Endothelial cell of umbilical vein (primary cell): ENCODE data around the gene PRKCI. TPM values are rescaled to one million over a fixed set of nuclear protein-coding genes. Genes with fewer than 3 reads are reported as not detected.

Experiments used
- BruUV-seq: library from RNA; stranded (reverse); fragments of 400-500 nt; replicated peaks from 2 replicates; lab custom pipeline; 2021; lab: Mats Ljungman, UMichigan
- CTCF ChIA-PET: fragments of 300-600, 350-600 bp; sonication (Branson Sonifier 250); formaldehyde crosslinking; loops from one replicate; lab custom pipeline; 2021; ENCODE audit warnings: antibody characterized with exemption, inconsistent platforms; lab: Charles Lee
- POLR2A ChIA-PET: fragments of 300-600, 350-600 bp; sonication (Branson Sonifier 250); formaldehyde crosslinking; loops from one replicate; lab custom pipeline; 2021; ENCODE audit warnings: antibody characterized with exemption, inconsistent platforms; lab: Charles Lee
- DNase-seq: peaks from one replicate; pipeline ENCODE4 v3.0.0-alpha.2; 2011; ENCODE audit warnings: low read depth, low spot score
- FAIRE-seq: peaks from 2 replicates; lab custom pipeline; 2011; peaks lifted over from hg19 to GRCh38; lab: Jason Lieb, UNC
- H2AFZ ChIP-seq: 2 replicates; pipeline ENCODE4 v1.6.0; 2012; ENCODE audit warnings: low read depth, low read length, control low read depth, inconsistent platforms
- H3K27ac ChIP-seq: 2 replicates; pipeline ENCODE4 v1.5.1; 2011; ENCODE audit warnings: low read depth, mild to moderate bottlenecking, control low read depth, low read length, moderate library complexity; ENCODE audit not compliant: insufficient read depth
- H3K27me3 ChIP-seq, 2 experiments: 2 replicates each; pipeline versions ENCODE4 v1.6.0 to v1.6.1; 2011; ENCODE audit warnings: low read length in 2 of 2, mixed read lengths in 1 of 2; ENCODE audit not compliant: control insufficient read depth in 2 of 2, insufficient read depth in 2 of 2
- H3K36me3 ChIP-seq, 2 experiments: 2 replicates in 1 of 2; 3 replicates in 1 of 2; pipeline ENCODE4 v1.5.1; 2011; ENCODE audit warnings: low read length in 2 of 2, mild to moderate bottlenecking in 1 of 2, moderate library complexity in 1 of 2; ENCODE audit not compliant: control insufficient read depth in 2 of 2, insufficient read depth in 2 of 2; ENCODE audit errors: extremely low read depth in 1 of 2
- H3K4me1 ChIP-seq: 3 replicates; pipeline ENCODE4 v1.5.1; 2011; ENCODE audit warnings: mild to moderate bottlenecking, low read length; ENCODE audit not compliant: control insufficient read depth, insufficient read depth; ENCODE audit errors: extremely low read depth
- H3K4me2 ChIP-seq: 2 replicates; pipeline ENCODE4 v1.6.1; 2011; ENCODE audit warnings: low read length, control low read depth, mixed read lengths; ENCODE audit not compliant: insufficient read depth
- H3K4me3 ChIP-seq, 3 experiments: fragments of 200-600 bp in 1 of 3; sonication (generic), shearing (Covaris generic) in 1 of 3; replicated peaks in 1 of 3; 2 replicates each; pipeline ENCODE4 v1.5.1; 2011 to 2016; ENCODE audit warnings: control low read depth in 3 of 3, low read length in 3 of 3, mild to moderate bottlenecking in 2 of 3, inconsistent platforms in 1 of 3, low read depth in 1 of 3, moderate library complexity in 1 of 3; ENCODE audit not compliant: insufficient read depth in 1 of 3
- H3K79me2 ChIP-seq: 2 replicates; pipeline ENCODE4 v1.6.0; 2012; ENCODE audit warnings: low read length, inconsistent platforms; ENCODE audit not compliant: control insufficient read depth, insufficient read depth
- H3K9ac ChIP-seq: replicated peaks from 2 replicates; pipeline ENCODE3; 2011; ENCODE audit warnings: low read length, control low read depth; ENCODE audit not compliant: insufficient read depth; ENCODE audit errors: extremely low read depth
- H3K9me1 ChIP-seq: replicated peaks from 3 replicates; pipeline ENCODE4 v1.6.0; 2011; ENCODE audit warnings: mild to moderate bottlenecking, low read length; ENCODE audit not compliant: control insufficient read depth, insufficient read depth; ENCODE audit errors: extremely low read depth
- H3K9me3 ChIP-seq: replicated peaks from 2 replicates; pipeline ENCODE4 v1.5.1; 2012; ENCODE audit warnings: low read length, inconsistent platforms; ENCODE audit not compliant: control insufficient read depth, insufficient read depth
- H4K20me1 ChIP-seq: replicated peaks from 2 replicates; pipeline ENCODE3; 2011; ENCODE audit warnings: mild to moderate bottlenecking, low read length; ENCODE audit not compliant: control insufficient read depth, insufficient read depth; ENCODE audit errors: extremely low read depth
- EZH2 ChIP-seq: IDR thresholded peaks from 2 replicates; pipeline ENCODE4 v1.6.1; 2012; ENCODE audit warnings: borderline replicate concordance, low read depth, mild to moderate bottlenecking, moderate library complexity, low read length, inconsistent platforms; ENCODE audit not compliant: severe bottlenecking
- FOS ChIP-seq: IDR thresholded peaks from 2 replicates; pipeline ENCODE4 v1.6.1; 2011; ENCODE audit warnings: mild to moderate bottlenecking, low read length, moderate library complexity, borderline replicate concordance; ENCODE audit not compliant: insufficient read depth
- GATA2 ChIP-seq: IDR thresholded peaks from 2 replicates; pipeline ENCODE4 v1.7.0; 2011; ENCODE audit warnings: low read depth, mild to moderate bottlenecking, moderate library complexity, mixed read lengths, low read length; ENCODE audit not compliant: insufficient read length, insufficient read depth
- JUN ChIP-seq: IDR thresholded peaks from 2 replicates; pipeline ENCODE4 v1.6.1; 2011; ENCODE audit warnings: borderline replicate concordance, low read depth; ENCODE audit not compliant: insufficient read length, insufficient read depth
- MYC ChIP-seq: IDR thresholded peaks from one replicate; pipeline ENCODE4 v1.6.1; 2011; ENCODE audit warnings: mild to moderate bottlenecking, low read depth, low read length
- POLR2A ChIP-seq: IDR thresholded peaks from 2 replicates; pipeline ENCODE4 v1.6.1; 2012; ENCODE audit warnings: low read depth, mild to moderate bottlenecking, control low read depth, low read length
- POLR2AphosphoS5 ChIP-seq: IDR thresholded peaks from 2 replicates; pipeline ENCODE4 v1.6.1; 2012; ENCODE audit warnings: low read depth, mild to moderate bottlenecking, control low read depth, low read length, moderate library complexity; ENCODE audit not compliant: insufficient read depth
- dilution Hi-C: fragments of 300-500 bp; cut with MboI; formaldehyde crosslinking; loops from one replicate; pipeline ENCODE4 v1.15.0; 2019; ENCODE audit warnings: low sequenced_read_pairs; ENCODE audit not compliant: extremely low pct_ligation_motif_present
- intact Hi-C: fragments of 100-400 bp; cut with micrococcal nuclease; formaldehyde crosslinking; loops from one replicate; pipeline ENCODE4 v1.10.0; 2022
- polyA plus RNA-seq, 4 experiments: library from polyadenylated mRNA; depleted of rRNA in 3 of 4; stranded (reverse) in 3 of 4; unstranded in 1 of 4; fragments of >200 nt; gene quantifications; 2 replicates each; pipeline versions ENCODE4 v1.2.1 to v1.2.3, GENCODE V29; 2011 to 2012; ENCODE audit warnings: missing spikeins in 1 of 4
- total RNA-seq: library from RNA; stranded (reverse); gene quantifications from 2 replicates; pipeline ENCODE4 v1.2.3, GENCODE V29; 2021
- TF ChIP-seq, protein P1 (sequence below): IDR thresholded peaks from 2 replicates; pipeline ENCODE4 v1.6.1; 2011; ENCODE audit not compliant: insufficient read depth, insufficient read length
- TF ChIP-seq, protein P2 (sequence below), 2 donors: IDR thresholded peaks; 1 replicate in 1 of 2; 2 replicates in 1 of 2; pipeline ENCODE4 v1.5.1; 2011; ENCODE audit warnings: low read length in 2 of 2, mild to moderate bottlenecking in 2 of 2, moderate library complexity in 2 of 2, control low read depth in 1 of 2, inconsistent platforms in 1 of 2, low read depth in 1 of 2; ENCODE audit not compliant: insufficient read depth in 1 of 2; ENCODE audit errors: extremely low read depth in 1 of 2

PRKCI gene
- total and polyA plus RNA-seq, 2 donors (not counting 3 experiments of a cell fraction or from before 2014, with no cell fraction given) = 7.1 to 23.9 TPM

DNA sequence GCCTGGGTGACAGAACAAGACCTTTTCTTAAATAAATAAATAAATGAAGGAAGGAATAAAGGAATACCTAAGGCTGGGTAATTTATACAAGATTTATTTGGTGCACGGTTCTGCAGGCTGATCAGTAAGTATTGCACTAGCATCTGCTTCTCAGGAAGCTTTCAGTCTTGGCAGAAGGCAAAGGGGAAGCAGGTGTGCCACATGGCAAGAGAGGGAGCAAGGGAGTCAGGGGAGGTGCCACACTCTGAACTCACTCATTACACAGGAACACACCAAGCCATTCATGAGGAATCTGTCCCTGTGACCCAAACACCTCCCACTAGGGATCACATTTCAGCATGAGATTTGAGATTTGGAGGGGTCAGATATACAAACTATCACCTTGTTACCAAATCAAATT lies 56.4 kb downstream of the PRKCI start:
- Histone ChIP-seq H3K4me2 (no peak overlapping the region), H3K4me3 (no peak overlapping the region), H3K27ac (no peak overlapping the region), H2AFZ (no peak overlapping the region), H3K36me3 (no peaks in the 10 kb centered on the region), H3K9me1 (no peaks in the 10 kb centered on the region), H3K4me1 (peaks cover 9% of the 10 kb centered on the region), H3K9me3 (no peaks in the 10 kb centered on the region), H3K9ac (no peak overlapping the region), H3K27me3 (no peaks in the 10 kb centered on the region), H3K79me2 (no peaks in the 10 kb centered on the region), H4K20me1 (no peaks in the 10 kb centered on the region)
- BruUV-seq = no TSS peak
- dilution Hi-C loops (no loop called here), intact Hi-C loops (no loop called here)
- TF ChIP-seq POLR2A = no peak
- TF ChIP-seq GATA2 = no peak
- TF ChIP-seq POLR2AphosphoS5 = no peak
- TF ChIP-seq EZH2 = no peak
- TF ChIP-seq, protein P1, sequence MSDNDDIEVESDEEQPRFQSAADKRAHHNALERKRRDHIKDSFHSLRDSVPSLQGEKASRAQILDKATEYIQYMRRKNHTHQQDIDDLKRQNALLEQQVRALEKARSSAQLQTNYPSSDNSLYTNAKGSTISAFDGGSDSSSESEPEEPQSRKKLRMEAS = no peak
- TF ChIP-seq JUN = no peak
- TF ChIP-seq, protein P2, sequence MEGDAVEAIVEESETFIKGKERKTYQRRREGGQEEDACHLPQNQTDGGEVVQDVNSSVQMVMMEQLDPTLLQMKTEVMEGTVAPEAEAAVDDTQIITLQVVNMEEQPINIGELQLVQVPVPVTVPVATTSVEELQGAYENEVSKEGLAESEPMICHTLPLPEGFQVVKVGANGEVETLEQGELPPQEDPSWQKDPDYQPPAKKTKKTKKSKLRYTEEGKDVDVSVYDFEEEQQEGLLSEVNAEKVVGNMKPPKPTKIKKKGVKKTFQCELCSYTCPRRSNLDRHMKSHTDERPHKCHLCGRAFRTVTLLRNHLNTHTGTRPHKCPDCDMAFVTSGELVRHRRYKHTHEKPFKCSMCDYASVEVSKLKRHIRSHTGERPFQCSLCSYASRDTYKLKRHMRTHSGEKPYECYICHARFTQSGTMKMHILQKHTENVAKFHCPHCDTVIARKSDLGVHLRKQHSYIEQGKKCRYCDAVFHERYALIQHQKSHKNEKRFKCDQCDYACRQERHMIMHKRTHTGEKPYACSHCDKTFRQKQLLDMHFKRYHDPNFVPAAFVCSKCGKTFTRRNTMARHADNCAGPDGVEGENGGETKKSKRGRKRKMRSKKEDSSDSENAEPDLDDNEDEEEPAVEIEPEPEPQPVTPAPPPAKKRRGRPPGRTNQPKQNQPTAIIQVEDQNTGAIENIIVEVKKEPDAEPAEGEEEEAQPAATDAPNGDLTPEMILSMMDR (IDR thresholded peaks at IDR 0.05; ENCODE audit: extremely low read depth in 1 of 2, insufficient read depth in 1 of 2, low read depth in 1 of 2, low read length in 2 of 2) = no peak
- no peak for TF ChIP-seq MYC
- no peak for TF ChIP-seq FOS
- DNase-seq = no peak
- CTCF ChIA-PET = interaction anchor here (1.1 kb wide), 1 partner anchor 13 kb away, joined by 3 read pairs; no protein-coding TSS in a partner anchor
- POLR2A ChIA-PET = no interaction called here
- no peak for FAIRE-seq
